Measurements from ENCODE around the gene SYNCRIP. TPM values are rescaled to one million over a fixed set of nuclear protein-coding genes. Genes with fewer than 3 reads are reported as not detected.
A peak's percentile ranks its signal among the peaks of the same experiment; 100 is the strongest.

The SYNCRIP gene
- total and polyA plus RNA-seq, 2 of the 13 experiments (the other 11 are each of a cell fraction or from before 2014, with no cell fraction given) = 8.1 to 112 TPM

DNA sequence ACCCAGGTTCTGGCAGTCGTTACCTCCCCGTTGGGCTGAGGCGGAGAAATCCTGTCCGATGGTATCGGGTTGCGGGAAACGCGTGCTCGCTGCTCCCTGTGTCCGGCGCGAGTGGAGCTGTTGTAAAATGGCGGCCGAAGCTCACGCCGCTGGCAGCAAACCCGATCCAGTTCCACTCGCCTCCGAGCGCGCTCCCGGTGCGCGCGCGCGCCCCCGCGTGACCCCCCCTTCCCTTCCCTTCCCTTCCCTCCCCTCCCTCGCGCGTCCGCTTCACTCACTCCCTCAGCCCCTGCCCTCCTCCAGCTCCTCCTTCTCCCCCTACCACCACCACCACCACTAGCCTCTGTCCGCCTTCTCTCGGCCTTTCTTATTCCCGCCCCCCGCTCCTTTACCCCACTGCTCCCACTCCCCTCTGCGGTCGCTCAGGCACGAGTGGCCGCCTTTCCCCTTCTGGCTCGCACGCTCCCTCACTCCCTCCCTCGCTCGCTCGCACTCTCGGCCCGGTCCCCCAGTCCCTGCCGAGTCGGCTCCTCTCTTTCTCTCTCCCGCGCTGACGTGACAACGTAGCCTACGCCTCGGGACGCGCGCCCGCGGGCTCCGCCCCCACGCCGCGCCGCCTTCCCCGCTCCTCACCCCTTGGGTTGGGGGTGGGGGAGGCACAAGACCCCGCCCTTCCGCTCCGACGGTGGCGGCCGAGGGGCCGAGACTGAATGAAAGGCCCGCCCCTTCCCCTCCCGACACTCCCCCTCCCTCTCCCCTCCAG is at the start of gene SYNCRIP (continued):
- TF ChIP-seq ZNF615 (CRISPR knock-in tag; IDR thresholded peaks at IDR 0.05; ENCODE audit: borderline replicate concordance) = no peak
- no peak for TF ChIP-seq ZNF282 (IDR thresholded peaks at IDR 0.05; ENCODE audit: partially characterized antibody)
- no peak for TF ChIP-seq TMF1 (CRISPR knock-in tag; IDR thresholded peaks at IDR 0.05; ENCODE audit: low read depth)
- no peak for TF ChIP-seq CBX1 (IDR thresholded peaks at IDR 0.05; ENCODE audit: low read depth)
- TF ChIP-seq, protein P1, sequence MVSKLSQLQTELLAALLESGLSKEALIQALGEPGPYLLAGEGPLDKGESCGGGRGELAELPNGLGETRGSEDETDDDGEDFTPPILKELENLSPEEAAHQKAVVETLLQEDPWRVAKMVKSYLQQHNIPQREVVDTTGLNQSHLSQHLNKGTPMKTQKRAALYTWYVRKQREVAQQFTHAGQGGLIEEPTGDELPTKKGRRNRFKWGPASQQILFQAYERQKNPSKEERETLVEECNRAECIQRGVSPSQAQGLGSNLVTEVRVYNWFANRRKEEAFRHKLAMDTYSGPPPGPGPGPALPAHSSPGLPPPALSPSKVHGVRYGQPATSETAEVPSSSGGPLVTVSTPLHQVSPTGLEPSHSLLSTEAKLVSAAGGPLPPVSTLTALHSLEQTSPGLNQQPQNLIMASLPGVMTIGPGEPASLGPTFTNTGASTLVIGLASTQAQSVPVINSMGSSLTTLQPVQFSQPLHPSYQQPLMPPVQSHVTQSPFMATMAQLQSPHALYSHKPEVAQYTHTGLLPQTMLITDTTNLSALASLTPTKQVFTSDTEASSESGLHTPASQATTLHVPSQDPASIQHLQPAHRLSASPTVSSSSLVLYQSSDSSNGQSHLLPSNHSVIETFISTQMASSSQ (IDR thresholded peaks at IDR 0.05; ENCODE audit: low read depth) = no peak
- TF ChIP-seq, protein P1 (CRISPR knock-in tag; IDR thresholded peaks at IDR 0.05; ENCODE audit: borderline replicate concordance) = 0 out of 2 replicates have a peak, but pooled peaks have one; percentile 15
- TF ChIP-seq, protein P2, sequence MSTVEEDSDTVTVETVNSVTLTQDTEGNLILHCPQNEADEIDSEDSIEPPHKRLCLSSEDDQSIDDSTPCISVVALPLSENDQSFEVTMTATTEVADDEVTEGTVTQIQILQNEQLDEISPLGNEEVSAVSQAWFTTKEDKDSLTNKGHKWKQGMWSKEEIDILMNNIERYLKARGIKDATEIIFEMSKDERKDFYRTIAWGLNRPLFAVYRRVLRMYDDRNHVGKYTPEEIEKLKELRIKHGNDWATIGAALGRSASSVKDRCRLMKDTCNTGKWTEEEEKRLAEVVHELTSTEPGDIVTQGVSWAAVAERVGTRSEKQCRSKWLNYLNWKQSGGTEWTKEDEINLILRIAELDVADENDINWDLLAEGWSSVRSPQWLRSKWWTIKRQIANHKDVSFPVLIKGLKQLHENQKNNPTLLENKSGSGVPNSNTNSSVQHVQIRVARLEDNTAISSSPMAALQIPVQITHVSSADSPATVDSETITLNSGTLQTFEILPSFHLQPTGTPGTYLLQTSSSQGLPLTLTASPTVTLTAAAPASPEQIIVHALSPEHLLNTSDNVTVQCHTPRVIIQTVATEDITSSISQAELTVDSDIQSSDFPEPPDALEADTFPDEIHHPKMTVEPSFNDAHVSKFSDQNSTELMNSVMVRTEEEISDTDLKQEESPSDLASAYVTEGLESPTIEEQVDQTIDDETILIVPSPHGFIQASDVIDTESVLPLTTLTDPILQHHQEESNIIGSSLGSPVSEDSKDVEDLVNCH (CRISPR knock-in tag; IDR thresholded peaks at IDR 0.05) = no peak
- peak; percentile 19; the same call in 1 of the 2 replicates for TF ChIP-seq REPIN1 (CRISPR knock-in tag; IDR thresholded peaks at IDR 0.05; ENCODE audit: borderline replicate concordance, low read depth)
- TF ChIP-seq DNMT3B (CRISPR knock-in tag; conservative IDR thresholded peaks at IDR 0.05) = 0 out of 2 replicates have a peak, but pooled peaks have one; percentile 13
- TF ChIP-seq THYN1 (CRISPR knock-in tag; IDR thresholded peaks at IDR 0.05; ENCODE audit: borderline replicate concordance, low read depth) = no peak; the same call in 1 of the 2 replicates
- TF ChIP-seq MAFF (IDR thresholded peaks at IDR 0.05; ENCODE audit: low read depth, low read length) = 0 out of 2 replicates have a peak, but pooled peaks have one; percentile 2
- no peak for TF ChIP-seq AKAP8 (CRISPR knock-in tag; IDR thresholded peaks at IDR 0.05)
- TF ChIP-seq, protein P3, sequence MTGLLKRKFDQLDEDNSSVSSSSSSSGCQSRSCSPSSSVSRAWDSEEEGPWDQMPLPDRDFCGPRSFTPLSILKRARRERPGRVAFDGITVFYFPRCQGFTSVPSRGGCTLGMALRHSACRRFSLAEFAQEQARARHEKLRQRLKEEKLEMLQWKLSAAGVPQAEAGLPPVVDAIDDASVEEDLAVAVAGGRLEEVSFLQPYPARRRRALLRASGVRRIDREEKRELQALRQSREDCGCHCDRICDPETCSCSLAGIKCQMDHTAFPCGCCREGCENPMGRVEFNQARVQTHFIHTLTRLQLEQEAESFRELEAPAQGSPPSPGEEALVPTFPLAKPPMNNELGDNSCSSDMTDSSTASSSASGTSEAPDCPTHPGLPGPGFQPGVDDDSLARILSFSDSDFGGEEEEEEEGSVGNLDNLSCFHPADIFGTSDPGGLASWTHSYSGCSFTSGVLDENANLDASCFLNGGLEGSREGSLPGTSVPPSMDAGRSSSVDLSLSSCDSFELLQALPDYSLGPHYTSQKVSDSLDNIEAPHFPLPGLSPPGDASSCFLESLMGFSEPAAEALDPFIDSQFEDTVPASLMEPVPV (CRISPR knock-in tag; IDR thresholded peaks at IDR 0.05) = peak; percentile 74; the same call in 1 of the 2 replicates
- 0 out of 4 replicates have a peak, but pooled peaks of 1 of the 2 experiments have one; percentile 0 for TF ChIP-seq MAFK (conservative IDR thresholded peaks at IDR 0.05 in 1 of 2, IDR thresholded peaks at IDR 0.05 in 1 of 2; ENCODE audit: low read length in 2 of 2)
- no peak; the same call in 1 of the 2 replicates for TF ChIP-seq ONECUT2 (CRISPR knock-in tag; IDR thresholded peaks at IDR 0.05)
- TF ChIP-seq, protein P4, sequence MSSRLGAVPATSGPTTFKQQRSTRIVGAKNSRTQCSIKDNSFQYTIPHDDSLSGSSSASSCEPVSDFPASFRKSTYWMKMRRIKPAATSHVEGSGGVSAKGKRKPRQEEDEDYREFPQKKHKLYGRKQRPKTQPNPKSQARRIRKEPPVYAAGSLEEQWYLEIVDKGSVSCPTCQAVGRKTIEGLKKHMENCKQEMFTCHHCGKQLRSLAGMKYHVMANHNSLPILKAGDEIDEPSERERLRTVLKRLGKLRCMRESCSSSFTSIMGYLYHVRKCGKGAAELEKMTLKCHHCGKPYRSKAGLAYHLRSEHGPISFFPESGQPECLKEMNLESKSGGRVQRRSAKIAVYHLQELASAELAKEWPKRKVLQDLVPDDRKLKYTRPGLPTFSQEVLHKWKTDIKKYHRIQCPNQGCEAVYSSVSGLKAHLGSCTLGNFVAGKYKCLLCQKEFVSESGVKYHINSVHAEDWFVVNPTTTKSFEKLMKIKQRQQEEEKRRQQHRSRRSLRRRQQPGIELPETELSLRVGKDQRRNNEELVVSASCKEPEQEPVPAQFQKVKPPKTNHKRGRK (CRISPR knock-in tag; IDR thresholded peaks at IDR 0.05) = no peak
- TF ChIP-seq YEATS4 (CRISPR knock-in tag; IDR thresholded peaks at IDR 0.05; ENCODE audit: borderline replicate concordance) = peak; percentile 76
- TF ChIP-seq ZNF614 (CRISPR knock-in tag; IDR thresholded peaks at IDR 0.05; ENCODE audit: borderline replicate concordance) = no peak
- no peak for TF ChIP-seq RBAK (CRISPR knock-in tag; IDR thresholded peaks at IDR 0.05)

Measured in HepG2 (cell line).